Measurements from ENCODE around the gene FSTL3.
"Not testable (repeated sequence)": the region's sequence is repeated elsewhere in the genome, so short reads cannot be mapped to it uniquely, and the experiment has no call there.

DNA sequence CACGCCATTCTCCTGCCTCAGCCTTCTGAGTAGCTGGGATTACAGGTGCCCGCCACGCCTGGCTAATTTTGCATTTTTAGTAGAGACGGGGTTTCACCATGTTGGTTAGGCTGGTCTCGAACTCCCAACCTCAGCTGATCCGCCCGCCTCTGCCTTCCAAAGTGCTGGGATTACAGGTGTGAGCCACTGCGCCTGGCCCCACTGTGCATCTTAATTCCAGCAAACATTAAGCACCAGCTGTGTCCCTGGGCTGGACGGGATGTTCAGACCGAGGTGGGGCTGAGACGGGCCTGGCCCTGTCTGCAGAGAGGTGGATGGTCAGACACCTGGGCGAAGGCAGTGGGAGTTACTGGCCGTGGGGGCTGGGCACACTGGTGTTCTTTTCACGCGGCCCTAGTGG lies 53.4 kb downstream of the FSTL3 start:
- not testable (repeated sequence) for TF ChIP-seq REST (IDR thresholded peaks at IDR 0.05); SP1 (IDR thresholded peaks at IDR 0.05); ATF3 (IDR thresholded peaks at IDR 0.05); TAF1 (conservative IDR thresholded peaks at IDR 0.05); MAX (IDR thresholded peaks at IDR 0.05); GABPA (IDR thresholded peaks at IDR 0.05 in 1 of 2, conservative IDR thresholded peaks at IDR 0.05 in 1 of 2); HNF4A (conservative IDR thresholded peaks at IDR 0.05); JUND (IDR thresholded peaks at IDR 0.05)
- TF ChIP-seq, protein P1, sequence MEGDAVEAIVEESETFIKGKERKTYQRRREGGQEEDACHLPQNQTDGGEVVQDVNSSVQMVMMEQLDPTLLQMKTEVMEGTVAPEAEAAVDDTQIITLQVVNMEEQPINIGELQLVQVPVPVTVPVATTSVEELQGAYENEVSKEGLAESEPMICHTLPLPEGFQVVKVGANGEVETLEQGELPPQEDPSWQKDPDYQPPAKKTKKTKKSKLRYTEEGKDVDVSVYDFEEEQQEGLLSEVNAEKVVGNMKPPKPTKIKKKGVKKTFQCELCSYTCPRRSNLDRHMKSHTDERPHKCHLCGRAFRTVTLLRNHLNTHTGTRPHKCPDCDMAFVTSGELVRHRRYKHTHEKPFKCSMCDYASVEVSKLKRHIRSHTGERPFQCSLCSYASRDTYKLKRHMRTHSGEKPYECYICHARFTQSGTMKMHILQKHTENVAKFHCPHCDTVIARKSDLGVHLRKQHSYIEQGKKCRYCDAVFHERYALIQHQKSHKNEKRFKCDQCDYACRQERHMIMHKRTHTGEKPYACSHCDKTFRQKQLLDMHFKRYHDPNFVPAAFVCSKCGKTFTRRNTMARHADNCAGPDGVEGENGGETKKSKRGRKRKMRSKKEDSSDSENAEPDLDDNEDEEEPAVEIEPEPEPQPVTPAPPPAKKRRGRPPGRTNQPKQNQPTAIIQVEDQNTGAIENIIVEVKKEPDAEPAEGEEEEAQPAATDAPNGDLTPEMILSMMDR (IDR thresholded peaks at IDR 0.05; ENCODE audit: low read depth, low read length, missing input control): not testable (repeated sequence)
- TF ChIP-seq, protein P2, sequence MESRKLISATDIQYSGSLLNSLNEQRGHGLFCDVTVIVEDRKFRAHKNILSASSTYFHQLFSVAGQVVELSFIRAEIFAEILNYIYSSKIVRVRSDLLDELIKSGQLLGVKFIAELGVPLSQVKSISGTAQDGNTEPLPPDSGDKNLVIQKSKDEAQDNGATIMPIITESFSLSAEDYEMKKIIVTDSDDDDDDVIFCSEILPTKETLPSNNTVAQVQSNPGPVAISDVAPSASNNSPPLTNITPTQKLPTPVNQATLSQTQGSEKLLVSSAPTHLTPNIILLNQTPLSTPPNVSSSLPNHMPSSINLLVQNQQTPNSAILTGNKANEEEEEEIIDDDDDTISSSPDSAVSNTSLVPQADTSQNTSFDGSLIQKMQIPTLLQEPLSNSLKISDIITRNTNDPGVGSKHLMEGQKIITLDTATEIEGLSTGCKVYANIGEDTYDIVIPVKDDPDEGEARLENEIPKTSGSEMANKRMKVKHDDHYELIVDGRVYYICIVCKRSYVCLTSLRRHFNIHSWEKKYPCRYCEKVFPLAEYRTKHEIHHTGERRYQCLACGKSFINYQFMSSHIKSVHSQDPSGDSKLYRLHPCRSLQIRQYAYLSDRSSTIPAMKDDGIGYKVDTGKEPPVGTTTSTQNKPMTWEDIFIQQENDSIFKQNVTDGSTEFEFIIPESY (IDR thresholded peaks at IDR 0.05): not testable (repeated sequence)
